Measurements from ENCODE around the gene NDC80. TPM values are rescaled to one million over a fixed set of nuclear protein-coding genes. Genes with fewer than 3 reads are reported as not detected.

The NDC80 gene
- total RNA-seq: 14.3 TPM

DNA sequence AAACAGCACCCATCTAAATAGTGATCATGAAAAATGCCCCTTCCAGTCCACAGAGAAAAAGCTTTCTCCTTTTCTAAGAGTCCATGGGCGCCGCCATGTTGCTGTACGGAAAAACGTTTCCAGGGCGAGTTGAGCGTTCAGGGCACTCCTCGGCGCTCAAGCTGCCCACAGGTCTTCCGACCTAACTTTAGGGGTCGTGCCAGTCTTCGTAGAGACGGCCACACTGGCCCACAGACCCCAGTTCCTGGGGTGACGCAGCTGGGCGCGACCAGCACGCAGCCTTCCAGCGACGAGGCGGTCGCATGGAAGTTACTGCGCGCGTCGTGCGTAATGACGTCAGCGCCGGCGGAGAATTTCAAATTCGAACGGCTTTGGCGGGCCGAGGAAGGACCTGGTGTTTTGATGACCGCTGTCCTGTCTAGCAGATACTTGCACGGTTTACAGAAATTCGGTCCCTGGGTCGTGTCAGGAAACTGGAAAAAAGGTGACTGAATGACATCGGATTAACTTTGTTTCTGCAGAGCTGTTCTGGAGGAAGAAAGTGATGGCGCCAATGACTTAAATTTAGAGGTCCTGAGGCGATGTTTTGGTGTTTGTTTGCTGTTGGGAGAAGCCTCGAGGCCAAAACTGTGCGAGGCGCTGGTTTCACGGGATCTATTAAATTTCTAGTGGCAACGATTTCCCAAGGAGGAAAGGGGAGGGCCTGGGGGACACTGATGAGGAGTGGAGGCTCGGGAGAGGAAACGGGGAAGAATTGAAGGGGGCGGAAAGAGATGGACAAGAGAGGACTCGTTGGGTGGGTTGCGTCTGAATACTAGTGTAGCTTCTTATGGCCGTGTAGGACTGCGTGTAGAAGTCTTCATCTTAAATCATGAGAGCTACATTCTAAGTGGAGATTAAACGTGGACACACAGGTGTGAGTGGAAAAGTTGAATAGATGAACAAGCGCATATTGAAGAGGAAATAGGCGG lies at the start of gene NDC80, which contains the start of gene METTL4:
TSS of gene NDC80 (plus strand) at position 358 of the 971 bp plus-strand sequence. CDS start 1,429 bp downstream, outside the sequence.
TSS of gene METTL4 (minus strand) at position 306 of the 971 bp plus-strand sequence. CDS start 4,289 bp downstream, outside the sequence.

DNA sequence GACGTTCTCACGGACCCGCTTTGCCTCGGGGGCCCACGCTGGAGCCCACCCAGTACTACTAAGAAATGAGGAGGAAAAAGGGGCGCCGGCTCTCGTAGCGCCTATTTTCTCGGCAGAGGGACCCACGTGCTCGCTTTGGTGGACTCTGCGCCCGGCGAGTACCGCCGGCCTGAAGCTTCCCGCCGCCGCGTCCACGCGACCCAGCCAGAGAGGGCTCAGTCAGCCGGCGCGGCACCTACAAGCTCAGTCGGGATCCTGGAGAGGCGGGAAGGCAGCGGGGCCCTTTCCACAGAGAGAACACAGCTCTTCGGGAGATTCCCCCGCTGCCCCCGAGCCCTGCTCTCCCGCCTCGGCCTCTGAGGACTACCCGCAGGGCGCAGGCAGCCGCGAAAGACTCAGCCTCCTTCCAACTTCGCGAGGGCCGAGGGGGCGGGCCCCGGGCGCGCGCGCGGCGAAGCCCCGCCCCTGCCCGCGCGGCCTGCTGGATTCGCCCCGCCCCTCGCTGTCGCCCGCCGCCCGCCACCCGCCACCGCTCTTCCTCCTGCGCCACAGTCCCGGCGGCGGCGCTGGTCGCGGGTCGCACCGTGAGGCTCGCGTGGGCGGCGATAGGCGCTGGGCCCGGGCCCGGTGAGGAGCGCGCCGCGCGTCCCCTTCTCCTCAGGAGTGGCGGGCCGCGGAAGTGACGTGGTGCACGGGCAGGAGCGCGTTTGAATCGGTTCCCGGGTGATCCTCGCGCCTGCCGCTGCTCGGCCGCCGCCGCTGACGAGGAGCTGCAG lies 84.0 kb downstream of the NDC80 start, which contains the start of gene SMCHD1:
TSS of gene SMCHD1 (plus strand) at position 549 of the 776 bp plus-strand sequence. CDS start 350 bp downstream, outside the sequence.

Small RNA genes within 50 kb of the gene (small RNA-seq; reads per million reads assigned to genes)
- gene RF00019 (not detected), gene RF01233 (not detected), gene RNU6-340P (not detected)

Other genes with a start within 250 kb of the NDC80 start
- gene METTL4, start 52 bp upstream of the NDC80 start, total RNA-seq: 18.7 TPM
- gene SMCHD1, start 84.2 kb downstream of the NDC80 start, total RNA-seq: 144 TPM